Large intestine (tissue), 3 donors: Measurements from ENCODE around the gene TMEM248. TPM values are rescaled to one million over a fixed set of nuclear protein-coding genes. Genes with fewer than 3 reads are reported as not detected.
A peak's percentile ranks its signal among the peaks of the same experiment; 100 is the strongest.
"Not testable (repeated sequence)": the region's sequence is repeated elsewhere in the genome, so short reads cannot be mapped to it uniquely, and the experiment has no call there.

Experiments
- DNase-seq, 2 donors: peaks; one replicate each; pipeline versions ENCODE4 v3.0.0 to v3.0.0-alpha.2; 2013
- H3K27ac ChIP-seq: one replicate; pipeline ENCODE4 v1.5.1; 2013; ENCODE audit warnings: low read length
- H3K27me3 ChIP-seq: 2 replicates; pipeline ENCODE4 v1.6.1; 2013; ENCODE audit warnings: low read length; ENCODE audit not compliant: control insufficient read depth, insufficient read depth
- H3K36me3 ChIP-seq: 2 replicates; pipeline ENCODE4 v1.6.1; 2013; ENCODE audit warnings: low read length; ENCODE audit not compliant: control insufficient read depth, insufficient read depth
- H3K4me1 ChIP-seq: one replicate; pipeline ENCODE4 v1.6.1; 2013; ENCODE audit warnings: low read length; ENCODE audit not compliant: control insufficient read depth, insufficient read depth
- H3K4me3 ChIP-seq: one replicate; pipeline ENCODE4 v1.5.1; 2013; ENCODE audit warnings: low read length
- H3K9me3 ChIP-seq: one replicate; pipeline ENCODE4 v1.6.1; 2013; ENCODE audit warnings: mild to moderate bottlenecking, low read depth, low read length, moderate library complexity; ENCODE audit not compliant: control insufficient read depth
- WGBS: methylation state at CpG from one replicate; pipeline ENCODE4 v1.1.5; 2013; ENCODE audit warnings: low lambda C conversion rate; ENCODE audit not compliant: insufficient coverage; 5-methylcytosine and 5-hydroxymethylcytosine counted together
- polyA plus RNA-seq: library from polyadenylated mRNA; unstranded; fragments of 120-200 nt; gene quantifications from one replicate; pipeline ENCODE4 v1.2.1, GENCODE V29; 2013

Gene TMEM248
- polyA plus RNA-seq, 1 donor: 64.9 TPM

DNA sequence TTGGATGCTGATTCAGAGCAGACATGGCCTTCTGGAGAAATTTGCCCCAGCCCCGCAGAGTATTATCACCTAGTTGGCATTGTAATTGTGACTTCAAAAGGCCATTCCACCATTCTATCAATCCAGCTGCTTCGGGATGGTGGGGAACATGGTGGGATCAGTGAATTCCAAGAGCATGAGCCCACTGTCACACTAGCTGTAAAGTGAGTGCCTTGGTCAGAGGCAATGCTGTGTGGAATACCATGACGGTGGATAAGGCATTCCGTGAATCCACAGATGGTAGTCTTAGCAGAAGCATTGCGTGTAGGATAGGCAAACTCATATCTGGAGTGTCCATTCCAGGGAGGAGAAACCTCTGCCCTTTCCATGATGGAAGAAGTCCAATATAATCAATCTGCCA is 13.3 kb upstream of the TMEM248 start:
- H3K4me1 ChIP-seq: no peaks in the 10 kb centered on the region
- DNase-seq: no peak
- 100% methylated on average over 2 of the region's 5 CpGs for WGBS
- no peaks in the 10 kb centered on the region for H3K27me3 ChIP-seq
- no peak overlapping the region for H3K4me3 ChIP-seq
- H3K9me3 ChIP-seq: no peaks in the 10 kb centered on the region
- no peak overlapping the region for H3K27ac ChIP-seq
- peaks cover 2% of the 10 kb centered on the region for H3K36me3 ChIP-seq

GRCh38 chr7:66908598-66908997 is 12.4 kb upstream of the TMEM248 start:
- not testable (repeated sequence) for H3K9me3 ChIP-seq, DNase-seq, H3K27me3 ChIP-seq, H3K4me1 ChIP-seq, H3K27ac ChIP-seq, H3K4me3 ChIP-seq, H3K36me3 ChIP-seq
- no CpG with 5 or more reads among the region's 4 CpGs for WGBS

GRCh38 chr7:66910789-66911188 is 10.2 kb upstream of the TMEM248 start:
- 100% methylated on average over 1 of the region's 3 CpGs for WGBS
- Histone ChIP-seq H3K4me1 (peaks cover 3% of the 10 kb centered on the region), H3K4me3 (no peak overlapping the region), H3K27ac (no peak overlapping the region), H3K27me3 (no peaks in the 10 kb centered on the region), H3K9me3 (no peaks in the 10 kb centered on the region), H3K36me3 (no peaks in the 10 kb centered on the region)
- no peak for DNase-seq

GRCh38 chr7:66911191-66911590 is 9.8 kb upstream of the TMEM248 start:
- not testable (repeated sequence) for H3K9me3 ChIP-seq, H3K36me3 ChIP-seq, H3K27ac ChIP-seq, H3K4me3 ChIP-seq, H3K4me1 ChIP-seq, DNase-seq, H3K27me3 ChIP-seq
- no CpG with 5 or more reads among the region's 2 CpGs for WGBS

GRCh38 chr7:66912195-66912594 is 8.8 kb upstream of the TMEM248 start:
- no CpG with 5 or more reads among the region's 2 CpGs for WGBS
- Histone ChIP-seq H3K9me3 (no peaks in the 10 kb centered on the region), H3K27me3 (no peaks in the 10 kb centered on the region), H3K4me1 (peaks cover 3% of the 10 kb centered on the region), H3K4me3 (no peak overlapping the region), H3K27ac (no peak overlapping the region), H3K36me3 (no peaks in the 10 kb centered on the region)
- no peak for DNase-seq

- WGBS: 40% methylated on average over 1 of the region's 12 CpGs
- H3K27me3 ChIP-seq: no peaks in the 10 kb centered on the region
- DNase-seq: no peak
Observed at GRCh38 chr7:66913118-66914037, 7.6 kb upstream of the TMEM248 start.

GRCh38 chr7:66917904-66918303 is 3.1 kb upstream of the TMEM248 start:
- H3K27me3 ChIP-seq, H3K27ac ChIP-seq, DNase-seq, H3K36me3 ChIP-seq, H3K9me3 ChIP-seq, H3K4me3 ChIP-seq, H3K4me1 ChIP-seq: not testable (repeated sequence)
- WGBS: no CpG with 5 or more reads among the region's 7 CpGs

More at GRCh38 chr7:66913118-66914037, 7.6 kb upstream of the TMEM248 start:
- H3K27ac ChIP-seq: no peak overlapping the region
- peaks cover 3% of the 10 kb centered on the region for H3K4me1 ChIP-seq
- H3K4me3 ChIP-seq: no peak overlapping the region
- no peaks in the 10 kb centered on the region for H3K9me3 ChIP-seq
- no peaks in the 10 kb centered on the region for H3K36me3 ChIP-seq

DNA sequence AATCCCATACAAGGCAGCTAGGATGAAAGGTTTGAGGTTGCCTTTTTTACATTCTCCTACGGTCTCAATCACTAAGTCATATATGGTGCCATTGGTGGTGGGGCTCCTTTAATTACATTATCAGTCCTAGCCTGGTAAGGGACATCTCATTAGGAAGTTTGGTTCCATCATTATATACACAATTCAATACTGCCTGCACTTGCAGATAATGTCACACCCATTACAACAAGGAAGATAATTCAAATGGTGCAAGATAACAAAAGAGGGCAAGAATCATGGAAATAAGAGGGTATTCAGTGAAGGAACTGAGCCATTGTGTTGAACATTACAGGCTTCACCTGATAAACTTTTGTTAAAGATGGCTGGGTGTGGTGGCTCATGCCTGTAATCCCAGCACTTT is 1.7 kb upstream of the TMEM248 start:
- peaks cover 3% of the 10 kb centered on the region for H3K4me1 ChIP-seq
- no peak for DNase-seq
- H3K27ac ChIP-seq: no peak overlapping the region
- no CpG with 5 or more reads among the region's 1 CpG for WGBS
- no peaks in the 10 kb centered on the region for H3K27me3 ChIP-seq
- no peak overlapping the region for H3K4me3 ChIP-seq
- no peaks in the 10 kb centered on the region for H3K9me3 ChIP-seq
- no peaks in the 10 kb centered on the region for H3K36me3 ChIP-seq

DNA sequence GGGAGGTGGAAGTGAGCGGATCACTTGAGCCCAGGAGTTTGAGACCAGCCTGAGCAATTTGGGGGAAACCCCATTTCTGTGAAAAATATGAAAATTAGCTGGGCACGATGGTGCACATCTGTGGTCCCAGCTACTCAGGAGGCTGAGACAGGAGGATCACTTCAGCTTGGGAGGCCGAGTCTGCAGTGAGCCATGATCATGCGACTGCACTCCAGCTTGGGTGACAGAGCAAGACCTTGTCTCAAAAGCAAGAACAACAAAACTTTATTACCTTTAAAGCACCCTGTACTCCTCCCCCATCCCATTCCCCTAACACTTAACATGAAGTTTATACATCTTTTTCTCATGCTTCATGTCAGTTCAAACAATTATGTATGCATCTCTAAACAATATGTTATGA is 1.3 kb upstream of the TMEM248 start:
- Histone ChIP-seq H3K27me3 (no peaks in the 10 kb centered on the region), H3K9me3 (no peaks in the 10 kb centered on the region), H3K27ac (no peak overlapping the region), H3K36me3 (no peaks in the 10 kb centered on the region), H3K4me1 (peaks cover 3% of the 10 kb centered on the region), H3K4me3 (no peak overlapping the region)
- no CpG with 5 or more reads among the region's 4 CpGs for WGBS
- no peak for DNase-seq

DNA sequence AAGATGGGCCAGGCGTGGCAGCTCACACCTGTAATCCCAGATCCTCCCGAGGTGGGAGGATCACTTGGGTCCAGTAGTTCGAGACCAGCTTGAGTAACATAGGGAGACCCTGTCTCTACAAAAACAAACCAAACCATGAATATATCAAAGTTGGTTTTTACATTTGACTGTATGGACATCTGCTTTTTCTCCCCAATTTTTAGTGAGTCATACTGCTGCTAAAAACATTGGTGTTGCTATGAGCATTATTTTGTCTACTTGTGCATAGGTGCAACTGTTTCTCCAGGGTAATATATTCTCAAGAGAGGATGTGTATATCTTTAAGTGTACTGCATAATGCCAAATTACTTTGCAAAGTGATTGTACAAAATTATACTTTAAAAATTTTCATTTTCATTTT is 769 bp upstream of the TMEM248 start:
- Histone ChIP-seq H3K9me3 (no peaks in the 10 kb centered on the region), H3K4me1 (peaks cover 7% of the 10 kb centered on the region), H3K36me3 (no peaks in the 10 kb centered on the region), H3K27me3 (no peaks in the 10 kb centered on the region), H3K27ac (no peak overlapping the region), H3K4me3 (peak overlapping the region; percentile 91)
- WGBS: 86% methylated on average over 1 of the region's 3 CpGs
- DNase-seq: no peak
